Stimulated activated CD8-positive, alpha-beta memory T cell treated with anti-CD3 and anti-CD28 coated beads, Interleukin-4, amount 100 ng/mL, for 48 hours (primary cell): ENCODE measurements around the gene PLCD3.

Source experiments
- DNase-seq: peaks from one replicate; pipeline ENCODE4 v3.0.0-alpha.2; 2020

PLCD3 gene

GRCh38 chr17:45098869-45099616 is 33.3 kb downstream of the PLCD3 start:
- peak; percentile 85 for DNase-seq

- DNase-seq = no peak
These were observed 34.0 kb downstream of the PLCD3 start for GRCh38 chr17:45098081-45098868.

DNA sequence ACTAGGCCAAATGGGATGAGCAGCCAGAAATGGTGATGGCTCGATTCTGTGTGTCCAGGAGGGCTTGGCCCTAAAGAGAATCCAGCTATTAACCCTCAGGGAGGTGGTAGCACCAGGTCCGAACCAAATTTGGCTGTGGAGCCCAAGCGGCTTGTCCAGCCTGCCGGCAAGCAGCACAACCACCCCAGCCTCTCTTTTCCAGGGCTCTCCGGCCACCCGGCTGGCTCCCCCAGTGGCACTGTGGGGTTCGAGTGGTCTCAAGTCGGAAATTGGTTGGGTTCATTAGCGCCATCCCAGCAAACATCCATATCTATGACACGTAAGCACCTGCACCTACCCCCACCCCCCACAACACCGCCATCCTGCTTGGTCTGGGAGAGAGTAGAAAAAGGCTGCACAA is 35.4 kb downstream of the PLCD3 start:
- DNase-seq = no peak

DNA sequence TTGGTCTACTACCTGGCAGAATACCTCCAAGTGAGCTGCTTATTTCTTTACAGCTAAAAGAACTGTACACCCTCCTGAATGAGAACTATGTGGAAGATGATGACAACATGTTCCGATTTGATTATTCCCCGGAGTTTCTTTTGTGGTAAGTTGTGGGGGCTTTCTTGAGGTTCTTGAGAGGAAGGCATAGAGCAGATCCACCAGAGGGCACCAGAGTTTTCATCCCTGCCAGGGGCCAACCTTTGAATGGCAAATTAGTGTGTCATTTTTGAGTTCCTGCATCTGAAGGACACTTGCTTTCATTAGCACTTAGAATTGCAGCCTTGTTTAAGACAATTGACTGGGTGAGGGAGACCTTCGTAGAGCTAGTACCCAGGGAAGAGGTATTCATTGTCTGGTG is 36.2 kb downstream of the PLCD3 start:
- DNase-seq = no peak

DNA sequence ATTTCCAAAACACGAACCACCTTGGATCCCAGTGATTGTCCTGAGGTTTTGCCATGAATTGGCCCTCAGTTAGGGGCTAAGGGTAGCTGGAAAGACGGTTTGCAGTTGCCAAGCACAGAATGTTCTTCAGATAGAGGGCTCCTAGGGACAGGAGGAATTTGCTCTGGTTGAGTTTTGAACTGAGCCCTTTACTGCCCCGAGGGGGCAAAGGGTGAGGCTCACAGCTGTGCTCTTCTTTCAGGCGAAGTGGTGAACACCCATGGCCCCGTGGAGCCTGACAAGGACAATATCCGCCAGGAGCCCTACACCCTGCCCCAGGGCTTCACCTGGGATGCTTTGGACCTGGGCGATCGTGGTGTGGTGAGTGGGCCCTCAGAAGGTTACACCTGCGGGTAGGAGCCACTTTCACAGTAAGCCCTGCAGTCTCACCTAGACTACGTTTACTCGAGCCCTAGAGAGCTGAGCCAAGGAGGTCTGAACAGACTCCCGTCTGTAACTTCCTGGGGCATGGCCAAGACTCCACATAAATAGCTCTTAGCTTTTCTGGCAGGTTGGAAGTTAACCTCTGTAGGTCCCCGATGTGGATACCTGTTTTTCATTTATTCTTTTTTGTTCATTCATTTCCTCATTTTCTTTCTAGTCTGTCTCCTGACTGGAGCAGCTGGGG is 38.7 kb downstream of the PLCD3 start:
- no peak for DNase-seq

- DNase-seq = no peak
These were observed 39.3 kb downstream of the PLCD3 start for GRCh38 chr17:45092911-45093430.

- no peak for DNase-seq
These were observed 40.4 kb downstream of the PLCD3 start for GRCh38 chr17:45091778-45092425.

GRCh38 chr17:45090711-45091110 is 41.6 kb downstream of the PLCD3 start:
- no peak for DNase-seq

- DNase-seq = no peak
These were observed 43.6 kb downstream of the PLCD3 start for GRCh38 chr17:45088741-45089140.

GRCh38 chr17:45087978-45088377 is 44.3 kb downstream of the PLCD3 start:
- DNase-seq = no peak

DNA sequence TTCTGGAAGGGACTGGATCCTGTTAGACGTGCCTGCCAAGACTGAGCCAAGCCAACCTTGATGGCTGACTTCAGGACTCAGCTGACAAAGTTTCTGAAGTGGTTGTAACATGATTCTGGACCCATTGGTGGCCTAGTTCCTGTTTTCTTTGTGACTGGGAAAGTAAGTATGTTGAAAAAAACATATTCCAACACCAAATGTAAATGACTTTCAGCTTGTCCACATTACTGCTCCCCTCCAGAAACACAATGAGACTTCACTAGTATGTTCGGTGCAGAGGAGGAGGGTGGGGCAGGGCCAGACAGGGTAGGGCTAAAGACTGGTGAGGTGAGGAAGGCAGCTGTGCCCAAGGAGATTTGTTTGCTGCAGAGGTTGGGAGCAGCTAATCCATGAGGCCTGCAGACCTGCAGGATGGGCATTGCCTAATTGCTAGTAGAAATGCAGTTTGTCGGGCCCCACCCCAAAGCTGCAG is 44.8 kb downstream of the PLCD3 start:
- DNase-seq = no peak

- DNase-seq = no peak
These were observed 45.3 kb downstream of the PLCD3 start for GRCh38 chr17:45086865-45087503.

- DNase-seq = no peak
These were observed 45.9 kb downstream of the PLCD3 start for GRCh38 chr17:45086391-45086790.

DNA sequence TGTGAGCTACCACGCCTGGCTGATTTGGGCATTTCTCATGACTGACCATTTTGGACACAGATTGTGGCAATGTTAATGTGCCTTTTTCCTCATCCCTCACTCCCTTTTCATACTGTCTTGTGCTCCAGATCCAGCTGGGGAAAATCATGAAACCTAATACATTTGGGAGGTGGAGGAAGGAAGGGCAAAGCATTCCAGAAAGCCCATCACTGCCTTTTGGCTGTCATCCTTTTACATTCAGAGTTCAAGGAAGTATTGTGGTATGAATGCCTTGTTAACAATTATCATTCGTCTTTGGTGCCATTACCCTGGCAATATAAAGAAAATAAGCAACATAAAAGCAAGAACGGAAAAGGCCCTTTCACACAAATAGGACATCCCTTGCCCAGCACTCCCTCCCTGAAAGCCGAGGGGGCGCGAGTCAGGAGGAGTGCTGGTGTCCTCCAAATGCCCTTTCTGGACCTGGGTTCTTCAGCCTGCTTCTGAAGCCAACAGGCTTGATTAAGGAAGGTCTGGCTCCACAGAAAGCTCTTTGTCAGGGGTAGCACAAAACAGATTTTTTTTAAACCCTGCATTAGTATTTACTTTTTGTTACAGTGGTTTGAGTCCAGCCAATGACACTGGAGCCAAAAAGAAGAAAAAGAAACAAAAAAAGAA is 51.1 kb downstream of the PLCD3 start:
- DNase-seq = no peak

- no peak for DNase-seq
These were observed 54.7 kb downstream of the PLCD3 start for GRCh38 chr17:45077643-45078042.

DNA sequence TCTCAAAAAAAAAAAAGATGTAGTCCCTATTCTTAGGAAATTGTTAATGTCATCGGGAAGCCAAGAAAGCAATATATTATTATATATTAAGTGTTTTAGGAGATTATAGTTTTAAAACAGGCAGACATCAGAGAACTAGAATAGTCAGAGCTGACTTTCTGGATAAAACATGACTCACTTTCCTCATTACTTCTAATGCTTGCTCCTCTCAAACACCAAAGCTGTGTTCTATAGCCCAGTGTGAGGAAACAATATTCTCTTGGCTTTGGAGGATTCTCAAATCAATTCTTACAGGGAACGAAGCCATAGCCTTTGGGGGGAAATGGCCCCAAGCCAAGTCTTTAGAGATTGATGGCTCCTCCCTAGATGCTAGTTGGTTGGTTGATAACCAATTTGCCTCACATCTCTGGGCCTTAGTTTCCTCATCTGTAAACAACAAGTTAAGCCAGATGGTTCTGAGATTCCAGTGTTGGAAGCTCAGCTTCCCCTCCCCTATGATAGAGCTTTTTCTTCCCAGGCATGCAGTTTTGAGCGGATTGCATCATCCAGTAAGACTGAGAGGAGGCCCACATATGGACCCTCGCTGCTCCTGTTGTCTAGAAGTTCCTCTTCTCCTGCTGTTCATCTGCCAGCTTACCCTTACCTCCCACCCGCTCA is 58.8 kb downstream of the PLCD3 start:
- no peak for DNase-seq

- DNase-seq = no peak
These were observed 61.5 kb downstream of the PLCD3 start for GRCh38 chr17:45070809-45071208.

GRCh38 chr17:45070001-45070400 is 62.3 kb downstream of the PLCD3 start:
- DNase-seq = no peak

GRCh38 chr17:45067637-45068036 is 64.7 kb downstream of the PLCD3 start:
- no peak for DNase-seq

DNA sequence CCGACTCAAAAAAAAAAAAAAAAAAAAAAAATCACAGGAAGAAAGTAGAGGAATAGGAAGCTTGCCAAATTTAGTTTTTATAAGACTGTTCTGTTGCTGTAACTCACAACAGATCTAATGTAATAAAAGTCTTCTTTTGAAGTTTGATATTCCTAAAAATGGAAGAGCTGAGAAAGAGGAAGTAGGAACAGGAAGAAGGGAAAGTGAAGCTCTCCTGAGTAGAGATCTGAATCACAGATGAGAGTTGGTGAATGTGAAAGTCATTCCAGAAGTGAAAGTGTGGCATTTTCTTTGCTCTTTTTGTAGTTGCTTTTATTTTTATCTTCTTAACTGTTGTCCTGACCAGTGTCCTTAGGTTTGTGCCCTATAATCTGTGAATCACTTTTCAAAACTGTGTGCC is 69.1 kb downstream of the PLCD3 start:
- no peak for DNase-seq

- DNase-seq = no peak
These were observed 70.6 kb downstream of the PLCD3 start for GRCh38 chr17:45061606-45062205.
